GM12865 (cell line): ENCODE results near the gene DOCK2.

ENCODE experiments used
- DNase-seq: peaks from one replicate; pipeline ENCODE4 v3.0.0; 2010; ENCODE audit warnings: low read depth
- H3K4me3 ChIP-seq: 2 replicates; pipeline ENCODE4 v1.5.1; 2011; ENCODE audit warnings: mild to moderate bottlenecking, low read depth, low read length, control low read depth
- TF ChIP-seq, protein P1 (sequence below): IDR thresholded peaks from 2 replicates; pipeline ENCODE4 v1.5.1; 2011; ENCODE audit warnings: low read length, control low read depth, low read depth, inconsistent platforms; ENCODE audit not compliant: insufficient read depth; ENCODE audit errors: missing control alignments

DOCK2 gene

DNA sequence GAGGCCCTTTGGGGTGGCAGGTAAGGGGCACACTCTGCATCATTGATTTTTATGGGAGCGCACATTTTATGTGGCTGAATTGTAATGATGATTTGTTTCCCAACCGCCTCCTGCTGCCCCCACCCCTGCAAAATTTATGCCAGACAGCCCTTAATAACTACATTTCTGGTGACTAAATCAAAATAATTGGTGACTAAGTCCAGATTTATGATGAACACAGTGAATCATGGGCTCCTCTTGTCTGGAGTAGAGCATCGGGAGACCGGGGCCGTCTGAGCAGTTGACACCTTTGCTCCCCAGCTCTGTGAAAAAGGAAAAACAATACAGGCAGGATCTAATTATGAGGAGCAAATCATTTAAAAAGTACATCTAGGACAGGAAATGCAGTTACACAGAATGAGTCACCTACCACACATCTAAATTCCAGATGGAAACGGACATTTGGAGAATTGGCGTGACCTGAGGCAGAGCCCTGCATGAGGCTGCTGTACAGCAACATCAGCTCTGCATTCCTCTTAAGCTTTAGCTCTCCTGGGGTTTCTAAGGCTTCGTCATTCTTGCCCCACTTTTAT, 58.9 kb downstream of the DOCK2 start:
- TF ChIP-seq, protein P1, sequence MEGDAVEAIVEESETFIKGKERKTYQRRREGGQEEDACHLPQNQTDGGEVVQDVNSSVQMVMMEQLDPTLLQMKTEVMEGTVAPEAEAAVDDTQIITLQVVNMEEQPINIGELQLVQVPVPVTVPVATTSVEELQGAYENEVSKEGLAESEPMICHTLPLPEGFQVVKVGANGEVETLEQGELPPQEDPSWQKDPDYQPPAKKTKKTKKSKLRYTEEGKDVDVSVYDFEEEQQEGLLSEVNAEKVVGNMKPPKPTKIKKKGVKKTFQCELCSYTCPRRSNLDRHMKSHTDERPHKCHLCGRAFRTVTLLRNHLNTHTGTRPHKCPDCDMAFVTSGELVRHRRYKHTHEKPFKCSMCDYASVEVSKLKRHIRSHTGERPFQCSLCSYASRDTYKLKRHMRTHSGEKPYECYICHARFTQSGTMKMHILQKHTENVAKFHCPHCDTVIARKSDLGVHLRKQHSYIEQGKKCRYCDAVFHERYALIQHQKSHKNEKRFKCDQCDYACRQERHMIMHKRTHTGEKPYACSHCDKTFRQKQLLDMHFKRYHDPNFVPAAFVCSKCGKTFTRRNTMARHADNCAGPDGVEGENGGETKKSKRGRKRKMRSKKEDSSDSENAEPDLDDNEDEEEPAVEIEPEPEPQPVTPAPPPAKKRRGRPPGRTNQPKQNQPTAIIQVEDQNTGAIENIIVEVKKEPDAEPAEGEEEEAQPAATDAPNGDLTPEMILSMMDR: no peak
- H3K4me3 ChIP-seq: no peak overlapping the region
- no peak for DNase-seq

DNA sequence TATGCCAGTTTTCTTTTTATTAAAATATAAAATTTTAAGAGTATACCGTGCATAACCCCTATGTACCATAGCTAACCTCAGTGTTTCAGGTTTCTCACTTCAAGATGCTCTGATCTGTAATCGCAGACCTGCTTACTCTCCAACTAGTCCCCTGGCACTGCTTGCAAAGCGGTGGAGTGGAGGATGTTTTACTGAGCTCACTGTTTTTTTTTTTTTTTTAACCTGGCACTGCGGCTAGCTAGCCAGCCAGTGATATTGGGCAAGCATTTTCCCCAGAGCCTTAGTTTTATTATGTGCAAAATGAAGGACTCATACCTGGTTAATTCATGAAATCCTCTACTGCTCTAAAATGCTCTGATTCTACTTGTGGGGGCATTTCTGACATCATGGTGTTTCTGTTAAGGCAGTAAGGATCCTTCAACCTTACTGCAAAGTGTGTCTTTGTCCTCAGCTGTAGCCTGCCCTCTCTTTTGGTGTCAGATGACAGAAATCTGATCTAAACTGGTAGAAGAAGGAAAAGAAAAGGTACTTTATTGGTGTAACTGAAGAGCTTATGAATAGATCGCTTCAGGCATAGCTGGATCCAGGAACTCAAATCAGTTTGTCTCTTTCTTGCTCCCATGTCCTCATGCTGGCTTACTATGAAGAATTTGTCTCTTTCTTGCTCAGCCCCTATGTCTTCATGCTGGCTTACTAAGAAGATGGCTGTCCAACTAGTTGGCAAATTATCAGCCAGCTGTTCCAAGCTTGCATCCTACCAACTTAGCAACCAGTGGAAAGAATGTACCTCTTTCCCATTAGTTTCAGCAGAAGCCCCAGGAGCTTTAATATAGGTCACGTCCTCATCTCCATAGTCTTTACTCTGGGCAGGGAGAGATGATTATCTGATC, 59.8 kb downstream of the DOCK2 start:
- DNase-seq: no peak
- TF ChIP-seq, protein P1: no peak
- no peak overlapping the region for H3K4me3 ChIP-seq

GRCh38 chr5:169697511-169697890, 60.4 kb downstream of the DOCK2 start:
- DNase-seq: no peak
- TF ChIP-seq, protein P1: no peak
- no peak overlapping the region for H3K4me3 ChIP-seq

DNA sequence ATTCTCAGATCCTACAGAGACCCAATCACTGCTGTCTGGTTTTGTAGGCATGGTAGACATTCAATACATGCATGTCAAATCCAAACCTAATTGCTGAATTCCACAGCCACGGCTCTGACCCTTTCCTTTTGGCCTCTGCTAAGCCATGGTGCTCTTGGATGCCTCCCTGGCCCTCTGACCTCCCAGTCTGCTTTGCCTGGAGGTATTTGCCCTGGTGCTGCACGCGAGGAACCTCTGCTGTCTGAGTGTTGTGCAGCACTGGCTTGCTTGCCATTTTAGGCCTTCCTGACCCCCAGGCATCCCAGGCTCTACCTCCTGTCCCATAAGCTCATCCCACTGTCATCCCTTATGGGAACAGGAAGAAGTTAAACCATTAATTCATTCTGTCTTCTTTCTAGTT, 60.9 kb downstream of the DOCK2 start:
- no peak overlapping the region for H3K4me3 ChIP-seq
- no peak for DNase-seq
- TF ChIP-seq, protein P1: no peak

GRCh38 chr5:169700611-169701010, 63.5 kb downstream of the DOCK2 start:
- TF ChIP-seq, protein P1: no peak
- H3K4me3 ChIP-seq: no peak overlapping the region
- no peak for DNase-seq

- TF ChIP-seq, protein P1: peak; percentile 33
- H3K4me3 ChIP-seq: no peak overlapping the region
- no peak for DNase-seq
Observed at GRCh38 chr5:169701910-169702451, 64.9 kb downstream of the DOCK2 start.
